Nephron progenitor cell (in vitro differentiated cells): ENCODE measurements around the gene MRLN.
"Not testable (repeated sequence)": the region's sequence is repeated elsewhere in the genome, so short reads cannot be mapped to it uniquely, and the experiment has no call there.

Experiments used
- DNase-seq: peaks from one replicate; pipeline ENCODE4 v3.0.0; 2021
- H3K27ac Mint-ChIP-seq: 2 replicates; pipeline ENCODE4 v1.8.0; 2021; ENCODE audit warnings: mild to moderate bottlenecking, moderate library complexity, mixed read lengths
- H3K27me3 Mint-ChIP-seq: 2 replicates; pipeline ENCODE4 v1.8.0; 2021; ENCODE audit warnings: mild to moderate bottlenecking, low read depth, mixed read lengths; ENCODE audit not compliant: poor library complexity
- H3K36me3 Mint-ChIP-seq: 2 replicates; pipeline ENCODE4 v1.8.0; 2021; ENCODE audit warnings: low read depth, mixed read lengths
- H3K4me1 Mint-ChIP-seq: 2 replicates; pipeline ENCODE4 v1.8.0; 2021; ENCODE audit warnings: mixed read lengths
- H3K4me3 Mint-ChIP-seq: 2 replicates; pipeline ENCODE4 v1.8.0; 2021; ENCODE audit warnings: mild to moderate bottlenecking, moderate library complexity, mixed read lengths
- H3K9me3 Mint-ChIP-seq: 2 replicates; pipeline ENCODE4 v1.8.0; 2021; ENCODE audit warnings: mild to moderate bottlenecking, moderate library complexity, mixed read lengths
- CTCF ChIP-seq: fragments of 200-600 bp; sonication (generic); IDR thresholded peaks from 2 replicates; pipeline ENCODE4 v1.5.0; 2021; ENCODE audit warnings: antibody characterized with exemption

Gene MRLN

GRCh38 chr10:59750155-59750945 lies 2.9 kb downstream of the MRLN start:
- peaks cover 14% of the 10 kb centered on the region for H3K27me3 Mint-ChIP-seq
- H3K4me1 Mint-ChIP-seq: peaks cover 9% of the 10 kb centered on the region
- TF ChIP-seq CTCF: no peak
- no peak overlapping the region for H3K27ac Mint-ChIP-seq
- no peak overlapping the region for H3K4me3 Mint-ChIP-seq
- H3K36me3 Mint-ChIP-seq: no peaks in the 10 kb centered on the region
- no peak for DNase-seq
- no peaks in the 10 kb centered on the region for H3K9me3 Mint-ChIP-seq

- Mint-ChIP-seq H3K27ac (no peak overlapping the region), H3K4me3 (no peak overlapping the region), H3K4me1 (peaks cover 5% of the 10 kb centered on the region), H3K36me3 (no peaks in the 10 kb centered on the region), H3K9me3 (peaks cover 7% of the 10 kb centered on the region), H3K27me3 (peaks cover 14% of the 10 kb centered on the region)
- no peak for TF ChIP-seq CTCF
- no peak for DNase-seq
Measured at GRCh38 chr10:59748834-59749233, 4.4 kb downstream of the MRLN start.

- no peak overlapping the region for H3K27ac Mint-ChIP-seq
- no peak for DNase-seq
- H3K4me1 Mint-ChIP-seq: peaks cover 5% of the 10 kb centered on the region
- H3K9me3 Mint-ChIP-seq: peaks cover 19% of the 10 kb centered on the region
- H3K36me3 Mint-ChIP-seq: no peaks in the 10 kb centered on the region
- H3K4me3 Mint-ChIP-seq: no peak overlapping the region
- no peak for TF ChIP-seq CTCF
- H3K27me3 Mint-ChIP-seq: no peaks in the 10 kb centered on the region
Measured at GRCh38 chr10:59745163-59745650, 8.0 kb downstream of the MRLN start.

DNA sequence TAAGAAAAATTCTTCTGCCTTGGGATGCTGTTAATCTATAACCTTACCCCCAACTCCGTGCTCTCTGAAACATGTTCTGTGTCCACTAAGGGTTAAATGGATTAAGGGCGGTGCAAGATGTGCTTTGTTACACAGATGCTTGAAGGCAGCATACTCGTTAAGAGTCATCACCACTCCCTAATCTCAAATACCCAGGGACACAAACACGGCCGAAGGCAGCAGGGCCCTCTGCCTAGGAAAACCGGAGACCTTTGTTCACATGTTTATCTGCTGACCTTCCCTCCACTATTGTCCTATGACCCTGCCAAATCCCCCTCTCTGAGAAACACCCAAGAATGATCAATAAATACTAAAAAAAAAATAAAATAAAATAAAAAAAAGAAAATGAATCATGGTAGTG lies 8.5 kb downstream of the MRLN start:
- not testable (repeated sequence) for H3K27ac Mint-ChIP-seq

GRCh38 chr10:59744156-59744555 lies 9.1 kb downstream of the MRLN start:
- H3K27ac Mint-ChIP-seq, DNase-seq, H3K4me3 Mint-ChIP-seq, H3K36me3 Mint-ChIP-seq, H3K4me1 Mint-ChIP-seq, H3K27me3 Mint-ChIP-seq: not testable (repeated sequence)
- H3K9me3 Mint-ChIP-seq: peaks cover 19% of the 10 kb centered on the region

More for the DNA sequence above, 8.5 kb downstream of the MRLN start:
- not testable (repeated sequence) for H3K36me3 Mint-ChIP-seq, DNase-seq, H3K4me3 Mint-ChIP-seq, H3K4me1 Mint-ChIP-seq, H3K27me3 Mint-ChIP-seq
- peaks cover 19% of the 10 kb centered on the region for H3K9me3 Mint-ChIP-seq

GRCh38 chr10:59741583-59741982 lies 11.7 kb downstream of the MRLN start:
- Mint-ChIP-seq H3K4me3 (no peak overlapping the region), H3K27me3 (peaks cover 3% of the 10 kb centered on the region), H3K36me3 (no peaks in the 10 kb centered on the region), H3K9me3 (peaks cover 19% of the 10 kb centered on the region), H3K27ac (no peak overlapping the region), H3K4me1 (no peaks in the 10 kb centered on the region)
- TF ChIP-seq CTCF: no peak
- DNase-seq: no peak

GRCh38 chr10:59741048-59741447 lies 12.2 kb downstream of the MRLN start:
- no peak overlapping the region for H3K27ac Mint-ChIP-seq
- no peak for TF ChIP-seq CTCF
- H3K4me1 Mint-ChIP-seq: no peaks in the 10 kb centered on the region
- DNase-seq: no peak
- H3K36me3 Mint-ChIP-seq: no peaks in the 10 kb centered on the region
- H3K9me3 Mint-ChIP-seq: peaks cover 19% of the 10 kb centered on the region
- H3K27me3 Mint-ChIP-seq: peaks cover 3% of the 10 kb centered on the region
- no peak overlapping the region for H3K4me3 Mint-ChIP-seq
